ENCODE data around the gene C20orf96.
"Not testable (repeated sequence)": the region's sequence is repeated elsewhere in the genome, so short reads cannot be mapped to it uniquely, and the experiment has no call there.

Gene C20orf96

DNA sequence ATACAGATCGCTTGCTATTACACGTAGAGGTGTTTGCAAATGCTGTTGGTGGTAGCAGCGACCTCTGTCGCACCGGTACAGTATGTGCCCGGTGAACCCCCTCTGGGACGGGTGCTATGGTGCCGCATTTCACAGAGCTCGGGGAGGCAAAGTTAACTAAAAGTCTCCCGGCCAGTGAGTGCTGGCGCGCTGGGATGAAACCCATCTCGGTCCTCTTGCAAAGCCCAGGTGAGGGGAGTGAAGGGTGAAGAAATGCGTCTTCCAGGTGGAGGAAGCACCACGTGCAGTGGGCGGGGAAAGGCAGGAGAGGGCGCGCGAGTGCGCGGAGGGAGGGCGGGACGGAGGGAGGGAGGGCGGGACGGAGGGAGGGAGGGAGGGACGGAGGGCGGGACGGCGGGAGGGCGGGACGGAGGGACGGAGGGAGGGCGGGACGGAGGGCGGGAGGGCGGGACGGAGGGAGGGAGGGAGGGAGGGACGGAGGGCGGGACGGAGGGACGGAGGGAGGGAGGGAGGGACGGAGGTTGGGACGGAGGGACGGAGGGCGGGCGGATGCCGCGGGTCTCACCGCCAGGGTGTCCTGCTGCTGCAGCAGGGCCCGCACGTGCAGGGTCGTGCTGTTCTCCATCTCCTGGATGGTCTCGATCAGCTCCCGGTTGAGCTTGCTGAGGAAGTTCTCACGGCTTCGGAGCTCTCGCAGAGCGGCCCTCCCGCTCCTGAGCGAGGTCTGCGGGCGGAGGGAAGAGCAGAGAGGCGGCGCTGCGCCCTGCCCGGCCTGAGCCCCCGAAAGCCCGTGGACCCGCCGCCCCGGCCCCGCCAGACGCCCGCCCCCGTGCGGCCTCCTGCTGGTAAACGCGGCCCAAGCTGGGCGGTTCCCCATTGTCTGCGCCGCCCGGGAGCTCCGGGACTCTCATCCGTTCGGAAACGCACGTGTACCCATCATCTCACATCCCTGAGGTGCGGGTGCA lies 11.7 kb downstream of the C20orf96 start:
- DNase-seq (ENCODE audit: low spot score) = no peak

DNA sequence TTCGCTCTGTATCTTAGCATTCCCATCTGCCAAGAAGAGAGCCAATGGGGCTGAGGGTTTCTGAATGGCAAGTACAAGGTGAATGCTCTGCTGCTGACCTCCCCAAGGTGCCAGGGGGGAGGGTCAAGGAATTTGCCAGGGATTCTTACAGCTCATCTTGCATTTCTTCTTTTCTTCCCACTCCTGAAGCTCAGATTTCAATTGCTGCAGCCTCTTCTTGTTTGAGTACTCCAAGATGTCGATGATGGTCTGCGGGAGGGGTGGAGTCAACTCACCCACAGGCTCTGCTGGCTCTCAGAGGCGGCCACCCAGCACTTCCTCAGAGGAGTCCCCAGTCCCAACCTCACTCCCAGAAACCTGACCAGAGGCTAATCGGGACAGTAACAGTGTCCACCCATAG lies 12.4 kb downstream of the C20orf96 start:
- no peak for DNase-seq (ENCODE audit: low spot score)

DNA sequence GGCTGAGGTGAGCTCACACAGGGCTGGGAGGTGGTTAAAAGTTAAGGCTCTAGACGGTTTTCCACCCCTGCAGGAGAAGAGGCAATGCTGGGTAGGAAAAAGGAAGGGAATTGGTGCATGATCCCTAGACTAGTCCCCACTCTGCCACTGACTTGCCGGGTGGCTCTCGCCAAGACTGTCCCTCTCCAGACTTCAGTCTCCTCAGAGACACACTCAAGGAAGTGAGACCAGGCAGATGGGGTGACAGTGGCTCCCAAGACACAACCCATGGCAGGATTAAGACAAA lies 13.1 kb downstream of the C20orf96 start:
- DNase-seq (ENCODE audit: low spot score) = no peak

DNA sequence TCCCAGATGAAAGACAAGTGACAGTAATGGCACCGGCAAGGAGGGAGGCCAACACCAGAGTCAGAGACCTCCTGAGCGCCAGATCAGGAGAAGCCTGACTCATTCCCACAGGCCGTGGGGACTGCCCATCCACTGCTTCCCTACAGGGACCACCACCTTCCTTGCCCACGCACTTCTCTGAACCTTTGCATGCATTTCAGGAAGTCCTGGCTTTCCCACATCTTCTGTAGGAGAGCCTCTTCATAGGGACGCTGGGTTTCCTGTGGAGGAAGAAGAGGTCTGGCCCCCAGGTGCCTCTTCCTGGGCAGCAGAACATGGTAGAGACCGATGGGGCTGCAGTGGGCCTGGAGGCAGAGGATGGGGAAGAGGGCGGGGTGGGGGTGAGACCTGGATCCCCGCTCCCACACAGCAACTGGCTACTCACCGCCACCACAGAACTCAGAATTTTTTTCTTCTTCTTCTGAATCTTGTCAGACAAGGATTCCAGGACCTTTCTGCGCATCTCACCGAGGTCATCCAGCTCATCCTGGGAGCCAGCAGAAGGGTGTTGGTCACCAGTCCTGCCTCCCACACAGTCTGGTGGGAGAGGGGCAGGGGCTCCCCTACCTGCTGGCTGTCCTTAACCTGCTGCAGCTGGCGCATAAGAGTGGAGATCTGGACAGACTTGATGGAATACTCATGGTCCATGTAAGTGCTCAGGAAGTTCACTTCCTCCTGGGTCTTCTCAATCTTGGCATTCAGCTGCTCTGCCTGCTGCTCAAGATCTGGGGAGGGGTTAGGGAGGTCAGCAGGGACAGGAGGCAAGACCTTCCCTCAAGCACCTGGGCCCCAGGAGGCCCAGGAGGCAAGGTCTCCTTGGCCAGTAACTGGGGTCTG lies 13.7 kb downstream of the C20orf96 start:
- no peak for DNase-seq (ENCODE audit: low spot score)

DNA sequence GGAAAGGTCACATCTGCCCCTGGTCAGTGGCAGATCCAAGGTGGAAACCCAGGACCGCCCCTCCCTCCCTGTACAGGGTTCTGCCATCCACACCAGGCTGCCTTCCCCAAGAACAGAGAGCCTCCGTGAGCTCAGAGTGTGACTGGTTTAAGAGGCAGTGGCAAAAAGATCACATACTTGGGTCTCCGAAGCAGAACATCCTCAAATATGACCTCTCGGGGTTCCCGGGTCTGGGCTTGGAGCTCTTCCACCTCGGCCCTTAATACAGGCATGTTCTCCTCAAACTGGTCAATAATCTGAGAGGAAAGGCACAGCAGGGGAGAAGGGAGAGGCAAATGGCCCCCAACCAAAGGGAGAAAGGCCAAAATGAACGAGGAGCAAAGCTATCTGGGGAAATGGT lies 14.8 kb downstream of the C20orf96 start:
- DNase-seq (ENCODE audit: low spot score) = no peak

DNA sequence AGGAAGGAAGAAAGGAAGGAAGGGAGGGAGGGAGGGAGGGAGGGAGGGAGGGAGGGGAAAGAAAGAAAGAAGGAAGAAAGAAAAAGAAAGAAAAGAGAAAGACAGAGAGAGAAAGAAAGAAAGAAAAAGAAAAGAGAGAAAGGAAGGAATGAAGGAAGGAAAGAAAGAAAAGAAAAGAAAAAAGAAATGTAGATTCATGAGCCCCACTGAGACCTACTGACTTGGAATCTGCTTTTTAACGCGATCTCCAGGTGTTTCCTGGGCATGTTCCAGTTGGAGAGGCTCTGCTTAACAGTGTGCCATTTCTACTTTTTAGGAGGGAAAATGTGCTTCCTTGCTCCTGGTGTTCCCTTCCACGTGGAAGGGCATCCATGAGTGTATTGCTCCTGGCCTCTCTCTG lies 16.7 kb downstream of the C20orf96 start:
- DNase-seq (ENCODE audit: low spot score) = no peak

DNA sequence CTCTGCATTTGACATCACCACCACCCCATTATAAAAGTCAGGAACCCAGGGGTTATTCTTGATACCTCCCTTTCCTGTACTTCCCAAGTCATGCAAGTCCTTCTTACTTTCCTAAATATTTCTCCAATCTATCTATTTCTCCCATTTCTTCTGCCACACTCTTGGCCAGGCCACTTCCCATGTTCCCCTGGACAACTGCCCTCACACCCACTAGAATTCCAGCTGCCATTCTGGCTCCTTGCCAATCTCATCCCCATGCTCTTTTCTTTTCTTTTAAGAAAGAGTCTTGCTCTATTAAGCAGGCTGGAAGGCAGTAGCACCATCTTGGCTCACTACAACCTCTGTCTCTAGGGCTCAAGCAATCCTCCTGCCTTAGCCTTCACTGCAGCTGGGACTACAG lies 17.8 kb downstream of the C20orf96 start:
- DNase-seq (ENCODE audit: low spot score) = no peak

DNA sequence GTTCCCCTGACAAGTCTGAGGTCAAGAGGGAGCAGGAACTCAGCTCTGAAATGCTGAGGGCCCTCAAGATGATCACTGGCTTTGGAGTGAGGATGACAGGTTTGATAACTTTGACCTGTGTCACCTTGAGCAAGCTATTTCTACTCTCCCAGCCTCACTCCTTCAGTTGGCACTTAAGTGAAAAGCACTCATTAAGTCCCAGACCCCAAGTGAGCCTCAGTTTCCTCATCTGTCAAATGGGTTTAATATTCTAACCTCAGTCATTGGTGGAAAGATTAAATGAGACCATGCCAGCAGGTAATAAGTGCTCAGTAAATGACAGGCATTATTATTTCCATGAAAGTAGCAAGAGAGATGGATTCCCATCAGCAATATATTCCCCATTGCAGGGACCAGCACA lies 19.0 kb downstream of the C20orf96 start:
- no peak for DNase-seq (ENCODE audit: low spot score)

DNA sequence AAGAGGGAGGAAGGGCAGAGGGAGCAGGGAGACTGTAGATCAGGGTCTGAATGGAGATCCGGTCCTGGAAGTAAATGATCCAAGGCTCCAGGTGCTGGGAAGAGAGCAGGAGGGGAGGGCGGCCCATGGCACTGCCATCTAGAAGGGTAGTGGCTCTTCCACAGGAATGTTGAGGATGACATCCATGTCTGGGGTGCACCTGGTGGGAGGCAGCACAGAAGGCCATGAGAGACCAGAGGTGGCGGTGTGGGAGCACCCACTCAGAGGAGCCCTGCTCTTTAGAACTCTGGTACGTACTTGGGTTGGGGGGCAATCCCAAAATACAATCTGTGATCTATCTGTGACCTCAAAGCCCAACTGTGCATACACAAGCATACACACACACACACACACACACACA lies 19.5 kb downstream of the C20orf96 start:
- DNase-seq (ENCODE audit: low spot score) = no peak

DNA sequence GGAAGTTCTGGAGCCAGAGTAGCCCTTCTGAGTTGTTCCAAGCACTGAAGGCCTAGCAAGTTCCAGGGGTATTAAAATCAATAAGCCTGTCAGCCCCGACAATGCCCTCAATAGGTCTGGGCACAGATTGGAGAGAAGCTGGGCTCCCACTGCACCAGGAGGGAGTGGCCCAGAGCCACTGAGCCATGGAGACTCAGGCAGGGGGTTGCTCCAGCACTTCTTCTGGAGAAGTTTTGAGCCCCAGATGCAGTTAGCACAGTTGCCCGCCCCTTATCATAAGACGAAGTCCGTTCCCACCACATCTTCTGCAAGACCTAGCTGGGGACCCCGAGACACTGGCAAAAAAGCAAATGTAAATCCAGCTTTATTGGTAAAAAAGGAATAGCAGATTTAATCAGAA lies 20.0 kb downstream of the C20orf96 start:
- no peak for DNase-seq (ENCODE audit: low spot score)

DNA sequence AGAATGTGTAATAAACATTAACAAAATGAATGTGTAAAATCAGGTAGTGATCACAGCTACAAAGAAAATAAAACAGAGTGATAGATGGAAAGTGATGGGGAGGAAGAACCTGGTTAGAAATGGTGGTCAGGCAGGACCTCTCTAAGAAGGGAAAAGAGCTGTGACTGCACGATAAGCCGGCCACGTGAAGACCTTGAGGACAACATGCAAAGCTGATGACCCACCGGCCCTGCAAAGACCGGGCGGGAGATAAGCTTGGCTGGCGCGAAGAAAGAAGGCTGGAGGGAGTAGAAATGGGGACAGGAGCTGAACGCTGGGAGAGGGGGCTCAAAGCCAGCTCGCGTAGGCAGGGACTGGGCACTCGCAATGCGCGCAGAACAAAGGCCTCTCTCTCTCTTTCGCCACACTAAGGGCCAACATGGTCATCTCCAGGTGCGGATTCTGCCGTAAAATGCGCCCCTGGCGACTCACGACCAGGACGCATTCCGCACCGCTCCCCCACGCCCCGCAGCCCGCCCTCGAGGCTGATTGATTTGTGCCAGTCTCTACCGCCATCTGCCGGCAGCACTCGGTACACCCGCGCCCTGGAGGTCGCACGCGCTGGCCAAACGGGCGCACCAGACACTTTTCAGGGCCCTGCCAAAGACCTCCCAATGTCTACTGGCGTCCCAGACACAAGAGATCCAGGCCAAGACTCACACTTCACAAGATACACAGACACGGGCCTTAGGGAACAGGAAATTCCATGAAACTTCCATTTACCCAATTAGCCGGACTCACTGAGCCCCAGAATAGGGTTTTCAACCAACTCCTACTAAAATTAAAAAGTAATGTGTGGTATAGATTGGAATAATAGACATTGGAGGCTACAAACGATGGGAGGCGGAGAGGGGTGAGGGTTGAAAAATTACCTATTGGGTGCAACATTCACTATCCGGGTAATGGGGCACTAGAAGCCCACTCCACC lies 23.7 kb downstream of the C20orf96 start:
- DNase-seq (ENCODE audit: low spot score) = peak; percentile 88

DNA sequence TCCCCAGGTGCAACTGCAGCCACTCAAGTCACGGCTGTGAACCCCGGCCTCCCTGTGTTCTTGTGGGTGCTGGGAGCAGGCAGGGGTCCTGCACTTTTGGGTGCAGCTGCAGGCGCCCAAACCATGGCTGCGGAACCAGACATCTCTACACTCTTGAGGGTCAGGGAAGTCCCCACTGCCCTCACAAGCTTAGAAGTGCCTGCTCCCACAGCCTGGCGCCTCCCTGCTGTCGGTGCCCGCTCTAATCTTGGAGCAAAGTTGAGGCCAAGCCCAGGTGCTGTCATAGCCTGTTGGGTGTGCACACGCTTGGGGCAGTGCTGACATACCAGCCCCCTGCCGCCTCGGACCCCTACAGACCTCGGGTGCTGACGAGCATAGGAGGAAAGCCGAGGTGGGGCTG lies 26.8 kb downstream of the C20orf96 start:
- no peak for DNase-seq (ENCODE audit: low spot score)

DNA sequence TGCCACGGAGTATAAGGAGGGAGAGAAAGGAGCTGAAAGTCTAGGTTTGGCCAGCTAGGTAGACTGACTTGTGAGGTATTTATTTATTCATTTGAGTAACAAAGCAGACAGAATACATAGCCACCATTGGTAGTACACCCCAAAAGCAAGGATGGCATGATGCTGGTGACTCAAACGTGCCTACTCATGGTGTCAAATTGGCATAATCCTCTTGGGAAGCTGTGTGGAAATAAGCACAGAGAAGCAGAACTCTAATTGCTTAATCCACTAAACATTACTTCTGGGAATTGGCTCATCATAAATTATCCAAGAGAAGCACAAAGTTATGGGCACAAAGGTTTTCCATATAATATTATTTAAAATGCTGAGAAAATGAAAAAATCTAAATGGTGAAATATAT lies 30.6 kb downstream of the C20orf96 start:
- no peak for DNase-seq (ENCODE audit: low spot score)

DNA sequence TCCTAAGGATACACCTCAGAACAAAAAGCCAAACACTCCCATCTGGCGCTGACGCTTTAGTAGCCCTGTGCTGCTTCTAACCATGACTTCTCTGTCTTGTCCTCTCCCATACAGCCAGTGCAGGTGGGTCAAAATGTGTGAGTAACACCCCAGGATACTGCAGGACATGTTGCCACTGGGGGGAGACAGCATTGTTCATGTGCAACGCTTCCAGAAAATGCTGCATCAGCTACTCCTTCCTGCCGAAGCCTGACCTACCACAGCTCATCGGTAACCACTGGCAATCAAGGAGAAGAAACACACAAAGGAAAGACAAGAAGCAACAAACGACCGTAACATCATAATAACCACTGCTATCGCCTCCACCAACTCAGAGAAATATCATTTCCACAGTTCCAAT lies 31.6 kb downstream of the C20orf96 start:
- peak; percentile 17 for DNase-seq (ENCODE audit: low spot score)

DNA sequence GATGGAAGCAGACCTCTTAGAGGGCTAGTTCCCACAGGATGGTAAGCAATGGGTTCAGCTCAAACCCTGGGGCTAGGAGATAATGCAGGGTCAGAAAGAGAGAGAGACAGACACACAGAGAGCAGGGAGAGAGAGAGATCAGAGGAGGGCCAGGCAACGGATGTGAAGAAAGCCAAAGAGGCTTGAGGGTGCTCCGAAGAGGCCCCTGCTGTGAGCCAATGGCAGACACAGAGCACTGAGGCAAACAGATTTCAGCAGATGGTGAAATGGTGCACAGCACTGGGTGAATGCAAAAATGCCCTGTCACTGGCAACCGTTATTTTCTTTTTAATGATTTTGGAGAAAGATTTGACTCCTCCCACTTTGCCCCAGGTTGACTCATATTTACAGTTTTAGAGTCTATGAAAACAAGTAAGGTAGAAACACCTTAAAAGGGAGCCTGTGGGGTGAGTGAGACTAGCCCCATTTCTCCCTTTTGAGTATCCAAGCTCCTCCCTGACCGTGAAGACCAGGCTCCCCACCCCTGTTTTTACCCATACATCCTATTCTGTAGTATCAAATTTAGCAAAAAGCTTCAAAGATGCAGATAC lies 32.2 kb downstream of the C20orf96 start:
- no peak for DNase-seq (ENCODE audit: low spot score)

DNA sequence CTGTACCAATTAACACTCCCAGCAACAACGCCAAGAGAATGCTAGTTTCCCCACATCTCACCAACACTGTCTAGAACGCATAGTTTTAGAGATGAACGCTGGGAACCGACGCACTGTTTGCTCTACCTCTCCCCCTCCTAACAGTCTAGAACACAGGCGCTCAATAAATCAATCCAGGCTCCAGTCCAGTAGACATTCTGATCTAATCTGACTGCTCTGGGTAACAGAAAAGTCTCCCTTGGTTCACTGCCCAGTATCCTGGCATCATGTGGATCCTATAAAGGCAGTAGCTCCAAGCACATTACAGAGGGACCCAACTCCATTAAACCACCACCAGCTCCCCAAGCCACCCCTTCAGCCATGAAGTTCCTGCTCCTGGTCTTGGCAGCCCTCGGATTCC lies 33.1 kb downstream of the C20orf96 start, which contains the start of gene DEFB132:
TSS of gene DEFB132 (plus strand) at position 306 of the 400 bp plus-strand sequence. CDS start at position 361, 55 bp downstream.
- DNase-seq (ENCODE audit: low spot score) = no peak

DNA sequence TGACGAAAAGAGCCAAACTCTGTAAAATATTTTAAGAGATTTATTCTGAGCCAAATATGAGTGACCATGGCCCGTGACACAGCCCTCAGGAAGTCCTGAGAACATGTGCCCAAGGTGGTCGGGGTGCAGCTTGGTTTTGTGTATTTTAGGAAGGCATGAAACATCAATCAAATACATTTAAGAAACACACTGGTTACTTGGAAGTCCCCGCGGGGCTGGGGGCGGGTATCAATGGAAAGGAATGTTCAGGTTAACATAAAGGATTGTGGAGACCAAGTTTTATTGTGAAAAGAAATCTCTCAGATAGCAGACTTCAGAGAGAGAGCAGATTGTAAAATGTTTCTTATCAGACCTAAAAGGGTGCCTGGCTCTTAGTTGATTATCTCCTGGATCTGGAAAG lies 37.1 kb downstream of the C20orf96 start:
- DNase-seq (ENCODE audit: low spot score) = not testable (repeated sequence)

DNA sequence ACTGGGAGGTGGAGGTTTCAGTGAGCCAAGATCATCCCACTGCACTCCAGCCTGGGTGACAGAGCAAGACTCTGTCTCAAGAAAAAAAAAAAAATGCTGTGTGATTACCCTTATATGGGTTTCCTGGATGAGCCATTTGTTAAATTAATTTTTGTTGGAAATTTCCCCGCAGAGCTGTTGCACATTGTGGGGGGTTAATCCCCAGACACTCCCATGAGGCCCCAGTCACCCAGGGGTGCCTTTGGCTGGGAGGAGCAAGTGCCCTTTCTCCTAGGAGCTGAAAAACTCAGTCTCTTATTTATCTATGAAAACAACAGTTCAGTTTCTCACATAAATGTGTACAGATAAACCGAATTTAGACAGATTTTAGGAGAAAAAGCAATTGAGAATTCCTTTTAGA lies 37.7 kb downstream of the C20orf96 start:
- DNase-seq (ENCODE audit: low spot score) = no peak

DNA sequence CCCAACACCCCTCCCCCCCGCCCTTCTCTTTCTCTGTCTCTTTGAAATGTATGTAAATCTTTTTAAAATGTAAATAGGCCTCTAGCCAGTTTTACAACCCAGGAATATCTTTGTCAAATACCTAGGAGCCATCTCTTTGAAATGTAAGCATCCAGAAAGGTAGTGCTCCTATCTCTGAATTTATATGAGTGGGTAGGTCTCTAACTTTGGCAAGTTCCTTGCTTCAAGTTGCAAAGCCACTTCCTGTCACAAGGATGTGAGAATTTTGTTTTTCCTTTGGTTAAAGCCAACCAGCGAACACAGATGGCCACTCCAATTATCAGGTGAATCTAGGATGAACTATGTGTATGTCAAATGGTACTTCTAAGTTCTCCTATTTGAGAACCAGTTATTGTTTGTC lies 39.2 kb downstream of the C20orf96 start:
- DNase-seq (ENCODE audit: low spot score) = no peak

DNA sequence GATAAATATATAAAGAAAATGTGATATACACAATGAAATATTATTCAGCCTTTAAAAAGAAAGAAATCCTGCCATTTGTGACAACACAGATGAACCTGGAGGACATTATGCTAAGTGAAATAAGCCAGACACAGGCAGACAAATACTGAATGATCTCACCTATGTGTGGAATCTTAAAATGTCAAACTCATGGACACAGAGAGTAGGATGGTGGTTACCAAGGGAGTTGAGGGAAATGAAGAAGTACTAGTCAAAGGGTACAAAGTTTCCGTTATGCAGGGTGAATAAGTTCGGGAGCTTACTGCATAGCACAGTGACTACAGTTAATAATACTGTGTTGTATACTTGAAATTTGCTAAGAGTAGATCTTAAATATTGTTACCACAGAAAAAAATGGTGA lies 47.6 kb downstream of the C20orf96 start:
- no peak for DNase-seq (ENCODE audit: low spot score)

DNA sequence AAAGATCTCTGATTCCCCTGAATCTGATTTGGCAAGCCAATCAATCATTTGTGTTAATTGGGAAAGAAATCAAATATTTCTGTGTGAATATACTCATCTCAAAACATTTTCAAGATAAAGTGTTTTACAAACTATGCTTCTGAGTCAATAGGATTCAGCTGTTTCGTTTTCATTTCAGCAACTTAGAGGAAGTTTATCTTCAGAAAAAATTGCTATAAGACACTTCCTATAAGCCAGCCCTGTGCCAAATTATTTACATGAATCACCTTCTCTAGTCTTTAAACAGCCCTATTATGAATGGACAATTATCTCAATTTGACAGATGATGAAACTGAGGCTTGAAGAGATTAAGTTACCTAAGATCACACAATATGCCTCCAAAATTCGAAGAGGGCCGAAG lies 52.6 kb downstream of the C20orf96 start:
- DNase-seq (ENCODE audit: low spot score) = no peak

DNA sequence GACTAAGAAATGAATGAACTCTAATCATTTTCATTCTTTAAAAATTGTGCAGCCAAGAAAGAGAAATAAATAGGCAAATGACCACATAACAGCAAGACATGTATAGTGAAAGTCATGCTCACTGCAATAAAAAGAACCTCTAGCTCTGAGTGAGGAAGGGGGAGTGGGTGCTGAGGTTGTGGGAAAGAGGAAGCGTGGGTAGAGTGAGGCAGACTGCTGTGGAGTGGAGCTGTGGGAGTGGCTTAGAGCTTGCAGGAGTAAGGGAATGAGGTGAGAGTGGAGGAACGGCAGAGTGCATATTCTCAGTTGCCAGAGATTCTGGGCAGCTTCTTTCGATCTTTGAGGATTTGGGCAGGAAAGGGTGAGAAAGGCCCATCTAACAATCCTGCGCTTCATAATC lies 53.1 kb downstream of the C20orf96 start:
- DNase-seq (ENCODE audit: low spot score) = no peak
